SU-DHL-6 (cell line): ENCODE results near the gene CACNA1B.
"Not testable (repeated sequence)": the region's sequence is repeated elsewhere in the genome, so short reads cannot be mapped to it uniquely, and the experiment has no call there.

Source experiments
- H2AFZ ChIP-seq: fragments of 200-600 bp; sonication (generic); 2 replicates; pipeline ENCODE4 v1.6.1; 2014; ENCODE audit warnings: low read depth, mild to moderate bottlenecking, moderate library complexity, mixed read lengths, antibody characterized with exemption, low read length; ENCODE audit not compliant: severe bottlenecking
- H3F3A ChIP-seq: fragments of 200-600 bp; shearing (Covaris generic); 2 replicates; pipeline ENCODE4 v1.6.0; 2016; ENCODE audit warnings: antibody characterized with exemption, mild to moderate bottlenecking; ENCODE audit not compliant: insufficient read depth
- H3K27ac ChIP-seq: fragments of 200-600 bp; sonication (generic); 2 replicates; pipeline ENCODE4 v1.5.1; 2016; ENCODE audit warnings: low read depth, mild to moderate bottlenecking, low read length, moderate library complexity, mixed read lengths
- H3K27me3 ChIP-seq: fragments of 200-600 bp; sonication (generic), shearing (Covaris generic); 2 replicates; pipeline ENCODE4 v1.6.0; 2014; ENCODE audit warnings: mild to moderate bottlenecking, low read length
- H3K36me3 ChIP-seq: fragments of 200-600 bp; sonication (generic); 2 replicates; pipeline ENCODE4 v1.6.1; 2014; ENCODE audit warnings: mild to moderate bottlenecking, low read length, mixed read lengths
- H3K4me2 ChIP-seq: fragments of 300-600, 200-600 bp; shearing (Covaris generic), sonication (generic); 2 replicates; pipeline ENCODE4 v1.6.0; 2014; ENCODE audit warnings: low read length, low read depth, mild to moderate bottlenecking; ENCODE audit not compliant: poor library complexity, severe bottlenecking
- H3K4me3 ChIP-seq: fragments of 200-600 bp; sonication (generic); 2 replicates; pipeline ENCODE4 v1.5.1; 2014; ENCODE audit warnings: antibody characterized with exemption, low read length, mild to moderate bottlenecking, mixed read lengths; ENCODE audit not compliant: insufficient read depth, poor library complexity, severe bottlenecking
- H3K79me2 ChIP-seq: fragments of 200-600 bp; sonication (generic); 2 replicates; pipeline ENCODE4 v1.6.1; 2014; ENCODE audit warnings: mild to moderate bottlenecking, low read length, moderate library complexity; ENCODE audit not compliant: insufficient read depth
- H3K9ac ChIP-seq: fragments of 200-600 bp; sonication (generic); 2 replicates; pipeline ENCODE4 v1.7.0; 2014; ENCODE audit warnings: mild to moderate bottlenecking, low read length
- H3K9me2 ChIP-seq: fragments of 200-600 bp; sonication (generic); replicated peaks from 2 replicates; pipeline ENCODE4 v1.6.1; 2014; ENCODE audit warnings: low read length; ENCODE audit not compliant: insufficient read depth
- H3K9me3 ChIP-seq: fragments of 200-600 bp; sonication (generic); 2 replicates; pipeline ENCODE4 v1.6.1; 2014; ENCODE audit warnings: low read length, mixed read lengths; ENCODE audit not compliant: insufficient read depth
- H4K20me1 ChIP-seq: fragments of 200-600 bp; sonication (generic); 2 replicates; pipeline ENCODE4 v1.6.1; 2014; ENCODE audit warnings: low read depth, mild to moderate bottlenecking, antibody characterized with exemption, low read length, moderate library complexity, mixed read lengths
- EZH2phosphoT487 ChIP-seq: fragments of 200-600 bp; sonication (generic), shearing (Covaris generic); conservative IDR thresholded peaks from 2 replicates; pipeline ENCODE4 v1.6.1; 2018; ENCODE audit warnings: mild to moderate bottlenecking, antibody characterized with exemption, low read length, moderate library complexity, mixed read lengths
- TF ChIP-seq, protein P1 (sequence below): fragments of 200-600 bp; sonication (generic); IDR thresholded peaks from one replicate; pipeline ENCODE4 v1.5.1; 2017; ENCODE audit warnings: antibody characterized with exemption, mild to moderate bottlenecking, low read length, moderate library complexity; ENCODE audit not compliant: insufficient read depth, poor library complexity, severe bottlenecking

The CACNA1B gene

GRCh38 chr9:138105561-138106505 is 228.3 kb downstream of the CACNA1B start:
- Histone ChIP-seq H3K79me2 (no peaks in the 10 kb centered on the region), H3K27me3 (no peaks in the 10 kb centered on the region), H3K4me3 (no peak overlapping the region), H3K9me2 (no peaks in the 10 kb centered on the region), H3K36me3 (no peaks in the 10 kb centered on the region), H3K9ac (no peak overlapping the region), H2AFZ (no peak overlapping the region), H4K20me1 (no peaks in the 10 kb centered on the region), H3K27ac (no peak overlapping the region), H3F3A (no peaks in the 10 kb centered on the region), H3K4me2 (no peak overlapping the region), H3K9me3 (no peaks in the 10 kb centered on the region)
- TF ChIP-seq EZH2phosphoT487 = no peak
- TF ChIP-seq, protein P1, sequence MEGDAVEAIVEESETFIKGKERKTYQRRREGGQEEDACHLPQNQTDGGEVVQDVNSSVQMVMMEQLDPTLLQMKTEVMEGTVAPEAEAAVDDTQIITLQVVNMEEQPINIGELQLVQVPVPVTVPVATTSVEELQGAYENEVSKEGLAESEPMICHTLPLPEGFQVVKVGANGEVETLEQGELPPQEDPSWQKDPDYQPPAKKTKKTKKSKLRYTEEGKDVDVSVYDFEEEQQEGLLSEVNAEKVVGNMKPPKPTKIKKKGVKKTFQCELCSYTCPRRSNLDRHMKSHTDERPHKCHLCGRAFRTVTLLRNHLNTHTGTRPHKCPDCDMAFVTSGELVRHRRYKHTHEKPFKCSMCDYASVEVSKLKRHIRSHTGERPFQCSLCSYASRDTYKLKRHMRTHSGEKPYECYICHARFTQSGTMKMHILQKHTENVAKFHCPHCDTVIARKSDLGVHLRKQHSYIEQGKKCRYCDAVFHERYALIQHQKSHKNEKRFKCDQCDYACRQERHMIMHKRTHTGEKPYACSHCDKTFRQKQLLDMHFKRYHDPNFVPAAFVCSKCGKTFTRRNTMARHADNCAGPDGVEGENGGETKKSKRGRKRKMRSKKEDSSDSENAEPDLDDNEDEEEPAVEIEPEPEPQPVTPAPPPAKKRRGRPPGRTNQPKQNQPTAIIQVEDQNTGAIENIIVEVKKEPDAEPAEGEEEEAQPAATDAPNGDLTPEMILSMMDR = no peak

DNA sequence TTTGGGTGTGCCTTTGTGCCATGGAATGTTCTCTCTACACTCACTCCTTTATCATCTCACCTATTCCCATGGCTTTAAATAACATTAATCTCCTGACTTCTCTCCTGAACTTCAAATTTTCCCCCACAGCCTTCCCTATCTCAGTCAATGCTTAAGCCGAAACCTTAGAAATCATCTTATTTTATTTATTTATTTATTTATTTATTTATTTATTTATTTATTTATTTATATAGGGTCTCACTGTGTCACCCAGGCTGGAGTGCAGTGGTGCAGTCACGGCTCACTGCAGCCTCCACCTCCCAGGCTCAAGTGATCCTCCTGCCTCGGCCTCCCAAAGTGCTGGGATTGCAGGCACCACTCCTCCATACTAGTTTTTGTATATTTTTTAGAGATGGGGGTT is 229.5 kb downstream of the CACNA1B start:
- H3K27me3 ChIP-seq, H3F3A ChIP-seq, H3K9me2 ChIP-seq, H3K27ac ChIP-seq, H2AFZ ChIP-seq, H3K9me3 ChIP-seq, H3K4me2 ChIP-seq, H3K4me3 ChIP-seq, H3K79me2 ChIP-seq, H3K9ac ChIP-seq, H3K36me3 ChIP-seq, H4K20me1 ChIP-seq: not testable (repeated sequence)

DNA sequence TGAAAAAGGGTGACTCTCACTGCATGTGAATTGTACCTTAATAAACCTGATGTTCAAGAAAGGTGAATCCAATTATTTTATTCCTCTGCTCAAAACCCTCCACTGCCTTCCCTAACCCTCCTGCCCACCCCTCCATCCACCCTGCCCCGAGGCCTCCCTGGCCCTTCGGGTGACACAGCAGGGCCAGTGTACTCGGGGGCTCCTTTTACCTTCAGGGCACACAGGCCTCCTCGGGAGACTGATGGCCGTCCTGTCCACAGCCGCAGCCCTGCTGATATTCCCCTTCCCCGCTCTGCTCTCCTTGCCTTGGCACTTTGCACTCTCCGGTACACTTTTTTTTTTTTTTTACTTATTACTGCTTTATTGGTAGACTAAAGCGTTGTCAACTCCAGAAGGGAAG is 234.0 kb downstream of the CACNA1B start:
- TF ChIP-seq EZH2phosphoT487 = no peak
- TF ChIP-seq, protein P1 = no peak
- Histone ChIP-seq H4K20me1 (no peaks in the 10 kb centered on the region), H2AFZ (no peak overlapping the region), H3F3A (no peaks in the 10 kb centered on the region), H3K27ac (no peak overlapping the region), H3K9ac (no peak overlapping the region), H3K27me3 (no peaks in the 10 kb centered on the region), H3K4me2 (no peak overlapping the region), H3K36me3 (no peaks in the 10 kb centered on the region), H3K9me2 (no peaks in the 10 kb centered on the region), H3K4me3 (no peak overlapping the region), H3K79me2 (no peaks in the 10 kb centered on the region), H3K9me3 (no peaks in the 10 kb centered on the region)

GRCh38 chr9:138112090-138112748 is 234.6 kb downstream of the CACNA1B start:
- no peaks in the 10 kb centered on the region for H3K9me2 ChIP-seq
- H4K20me1 ChIP-seq = no peaks in the 10 kb centered on the region
- H3K4me2 ChIP-seq = no peak overlapping the region
- no peak overlapping the region for H3K9ac ChIP-seq
- TF ChIP-seq, protein P1 = no peak
- no peak for TF ChIP-seq EZH2phosphoT487
- H2AFZ ChIP-seq = no peak overlapping the region
- H3K27me3 ChIP-seq = no peaks in the 10 kb centered on the region
- no peak overlapping the region for H3K4me3 ChIP-seq
- no peaks in the 10 kb centered on the region for H3F3A ChIP-seq
- H3K27ac ChIP-seq = no peak overlapping the region
- H3K9me3 ChIP-seq = no peaks in the 10 kb centered on the region
- no peaks in the 10 kb centered on the region for H3K36me3 ChIP-seq
- H3K79me2 ChIP-seq = no peaks in the 10 kb centered on the region
